Mammary epithelial cell (primary cell): Measurements from ENCODE around the gene CLCN3.

Experiments
- CTCF ChIP-seq, 2 donors: IDR thresholded peaks in 1 of 2; conservative IDR thresholded peaks in 1 of 2; 2 replicates each; pipeline ENCODE4 v1.5.1; 2011 to 2012; ENCODE audit warnings: inconsistent platforms in 2 of 2, low read length in 2 of 2, mild to moderate bottlenecking in 2 of 2, control low read depth in 1 of 2, low read depth in 1 of 2; ENCODE audit not compliant: insufficient read depth in 1 of 2; ENCODE audit errors: extremely low read depth in 1 of 2
- EZH2 ChIP-seq: IDR thresholded peaks from 2 replicates; pipeline ENCODE4 v1.6.1; 2012; ENCODE audit warnings: low read length, inconsistent platforms, borderline replicate concordance

- TF ChIP-seq CTCF (conservative IDR thresholded peaks at IDR 0.05 in 1 of 2, IDR thresholded peaks at IDR 0.05 in 1 of 2; ENCODE audit: extremely low read depth in 1 of 2, insufficient read depth in 1 of 2, low read depth in 1 of 2, low read length in 2 of 2): no peak
- no peak for TF ChIP-seq EZH2
Measured at GRCh38 chr4:169582706-169583105, 37.7 kb upstream of the CLCN3 start.
